HepG2 (cell line): ENCODE results near the gene SSTR5. TPM values are rescaled to one million over a fixed set of nuclear protein-coding genes. Genes with fewer than 3 reads are reported as not detected.

Experiments
- ATAC-seq: fragments of 200-7000 bp; cut with Tn5 transposase; 3 replicates; pipeline ENCODE4 v1.9.1; 2020; ENCODE audit warnings: mild to moderate bottlenecking, moderate library complexity
- BruUV-seq: library from RNA; stranded (reverse); fragments of 400-500 nt; replicated peaks from 2 replicates; lab custom pipeline; 2021; lab: Mats Ljungman, UMichigan
- CTCF ChIA-PET: fragments of 300-600 bp; formaldehyde crosslinking; extraction: SDS; loops from one replicate; lab custom pipeline; 2021; ENCODE audit warnings: low total read pairs, inconsistent platforms, low intra/inter-chr PET ratio; lab: Yijun Ruan, JAX
- POLR2A ChIA-PET: fragments of 350-600 bp; sonication (Branson Sonifier 250); formaldehyde crosslinking; loops from one replicate; lab custom pipeline; 2020; ENCODE audit warnings: antibody characterized with exemption, inconsistent platforms; lab: Yijun Ruan, JAX
- DNase-seq: peaks from one replicate; pipeline ENCODE4 v3.0.0-alpha.2; 2015; ENCODE audit warnings: low spot score
- FAIRE-seq: peaks from 3 replicates; lab custom pipeline; 2011; peaks lifted over from hg19 to GRCh38; lab: Jason Lieb, UNC
- H2AFZ ChIP-seq: one replicate; pipeline ENCODE4 v1.6.1; 2011; ENCODE audit warnings: low read length, inconsistent platforms
- H3K27ac ChIP-seq: fragments of 300-600 bp; 3 replicates; pipeline ENCODE4 v1.8.0; 2011; ENCODE audit warnings: mixed run types, mild to moderate bottlenecking, mixed read lengths, low read length, inconsistent platforms; ENCODE audit not compliant: insufficient read depth; ENCODE audit errors: extremely low read length
- H3K27me3 ChIP-seq, 2 experiments: fragments of 200-600 bp in 1 of 2; 2 replicates in 1 of 2; 3 replicates in 1 of 2; pipeline versions ENCODE4 v1.6.0 to v1.8.0; 2011; ENCODE audit warnings: low read length in 2 of 2, mild to moderate bottlenecking in 2 of 2, moderate library complexity in 2 of 2, inconsistent platforms in 1 of 2; ENCODE audit not compliant: insufficient read depth in 2 of 2, control insufficient read depth in 1 of 2
- H3K36me3 ChIP-seq, 2 experiments: fragments of 200-600 bp in 1 of 2; replicated peaks in 1 of 2; 2 replicates in 1 of 2; 3 replicates in 1 of 2; pipeline versions ENCODE4 v1.5.1 to v1.8.0; 2011; ENCODE audit warnings: low read length in 2 of 2, inconsistent platforms in 1 of 2; ENCODE audit not compliant: insufficient read depth in 2 of 2, control insufficient read depth in 1 of 2
- H3K4me1 ChIP-seq: 2 replicates; pipeline ENCODE4 v1.5.1; 2012; ENCODE audit warnings: low read length, inconsistent platforms; ENCODE audit not compliant: insufficient read depth
- H3K4me2 ChIP-seq: 2 replicates; pipeline ENCODE4 v1.6.0; 2011; ENCODE audit warnings: low read depth, low read length, inconsistent platforms
- H3K4me3 ChIP-seq, 3 experiments: fragments of 200-600 bp in 1 of 3; sonication (generic), shearing (Covaris generic) in 1 of 3; replicated peaks in 1 of 3; 2 replicates each; pipeline ENCODE4 v1.5.1; 2011 to 2016; ENCODE audit warnings: low read length in 3 of 3, inconsistent platforms in 2 of 3, low read depth in 2 of 3, mild to moderate bottlenecking in 2 of 3, control low read depth in 1 of 3, mixed read lengths in 1 of 3; ENCODE audit not compliant: insufficient read depth in 1 of 3
- H3K79me2 ChIP-seq: one replicate; pipeline ENCODE4 v1.6.1; 2011; ENCODE audit warnings: low read length, inconsistent platforms; ENCODE audit not compliant: insufficient read depth
- H3K9ac ChIP-seq: 2 replicates; pipeline ENCODE4 v1.6.0; 2011; ENCODE audit warnings: mild to moderate bottlenecking, low read depth, low read length, inconsistent platforms; ENCODE audit not compliant: insufficient read depth
- H3K9me3 ChIP-seq: 2 replicates; pipeline ENCODE4 v1.5.1; 2012; ENCODE audit warnings: mild to moderate bottlenecking, low read length
- H4K20me1 ChIP-seq: 2 replicates; pipeline ENCODE4 v1.6.0; 2011; ENCODE audit warnings: inconsistent platforms, mild to moderate bottlenecking, low read length, moderate library complexity; ENCODE audit not compliant: insufficient read depth
- EHMT2 ChIP-seq: fragments of 200-600 bp; sonication (generic); IDR thresholded peaks from 2 replicates; pipeline ENCODE4 v1.7.0; 2017; ENCODE audit warnings: antibody characterized with exemption, low read depth, low read length, borderline replicate concordance
- HOXA3 ChIP-seq: sonication (generic); formaldehyde crosslinking; IDR thresholded peaks from 2 replicates; pipeline ENCODE4 v1.5.0; 2020; ENCODE audit warnings: missing genetic modification reagents
- MIER3 ChIP-seq: IDR thresholded peaks from 2 replicates; pipeline ENCODE4 v1.6.1; 2016; ENCODE audit warnings: missing compliant biosample characterization, borderline replicate concordance
- PHF21A ChIP-seq: sonication (generic); formaldehyde crosslinking; IDR thresholded peaks from 2 replicates; pipeline ENCODE4 v1.5.0; 2020; ENCODE audit warnings: mild to moderate bottlenecking, missing genetic modification reagents
- RXRA ChIP-seq: sonication (generic); formaldehyde crosslinking; IDR thresholded peaks from 2 replicates; pipeline ENCODE4 v1.5.1; 2020; ENCODE audit warnings: missing genetic modification reagents
- SOX5 ChIP-seq: IDR thresholded peaks from 2 replicates; pipeline ENCODE4 v1.6.1; 2016; ENCODE audit warnings: borderline replicate concordance
- SPEN ChIP-seq: sonication (generic); formaldehyde crosslinking; IDR thresholded peaks from 2 replicates; pipeline ENCODE4 v1.5.1; 2020; ENCODE audit warnings: low read depth, mild to moderate bottlenecking, missing genetic modification reagents
- ZC3H4 ChIP-seq: sonication (generic); formaldehyde crosslinking; IDR thresholded peaks from 2 replicates; pipeline ENCODE4 v1.4.0; 2020; ENCODE audit warnings: missing genetic modification reagents, borderline replicate concordance
- ZSCAN9 ChIP-seq: IDR thresholded peaks from 2 replicates; pipeline ENCODE4 v1.6.1; 2016; ENCODE audit warnings: borderline replicate concordance
- WGBS: methylation state at CpG from one replicate; pipeline ENCODE4 v1.1.6; 2017; ENCODE audit warnings: low lambda C conversion rate; 5-methylcytosine and 5-hydroxymethylcytosine counted together
- in situ Hi-C: cut with HindIII; loops from 2 replicates; pipeline ENCODE4 v1.10.0; 2017; ENCODE audit warnings: low pct_unique_long_range_greater_than_20kb; ENCODE audit not compliant: extremely low pct_ligation_motif_present
- intact Hi-C: fragments of 100-400 bp; cut with micrococcal nuclease; formaldehyde crosslinking; loops from one replicate; pipeline ENCODE4 v1.10.0; 2022; ENCODE audit not compliant: unreplicated experiment
- polyA plus RNA-seq, 8 experiments: library from polyadenylated mRNA; depleted of rRNA in 3 of 8; stranded (reverse) in 7 of 8; unstranded in 1 of 8; fragments of >200 nt; fragmentation: Illumina TruSeq in 4 of 8; extraction: Trizol in 4 of 8; gene quantifications; 2 replicates each; pipeline versions ENCODE4 v1.2.1 to v1.2.3, GENCODE V29; 2011 to 2016; ENCODE audit warnings: low read depth in 4 of 8, missing spikeins in 1 of 8, mixed read lengths in 1 of 8; ENCODE audit not compliant: insufficient read depth in 1 of 8
- total RNA-seq, 5 experiments: library from RNA; depleted of rRNA; stranded (reverse); fragments of >200 nt; fragmentation: Illumina TruSeq; extraction: Trizol; gene quantifications; 2 replicates each; pipeline ENCODE4 v1.2.3, GENCODE V29; 2016; ENCODE audit warnings: low read depth in 1 of 5
- TF ChIP-seq, protein P1 (sequence below): sonication (generic); formaldehyde crosslinking; IDR thresholded peaks from 2 replicates; pipeline ENCODE4 v1.4.0; 2020; ENCODE audit warnings: missing genetic modification reagents, borderline replicate concordance
- TF ChIP-seq, protein P2 (sequence below): sonication (generic); formaldehyde crosslinking; IDR thresholded peaks from 2 replicates; pipeline ENCODE4 v1.4.0; 2020; ENCODE audit warnings: mild to moderate bottlenecking, missing genetic modification reagents
- TF ChIP-seq, protein P3 (sequence below): sonication (generic); formaldehyde crosslinking; IDR thresholded peaks from 2 replicates; pipeline ENCODE4 v1.4.0; 2020; ENCODE audit warnings: missing genetic modification reagents
- TF ChIP-seq, protein P4 (sequence below): sonication (generic); formaldehyde crosslinking; IDR thresholded peaks from 2 replicates; pipeline ENCODE4 v1.4.0; 2020; ENCODE audit warnings: low read depth, missing genetic modification reagents

Gene SSTR5
- total and polyA plus RNA-seq, 2 of the 13 experiments (the other 11 are each of a cell fraction or from before 2014, with no cell fraction given) = 0.20 to 0.49 TPM

DNA sequence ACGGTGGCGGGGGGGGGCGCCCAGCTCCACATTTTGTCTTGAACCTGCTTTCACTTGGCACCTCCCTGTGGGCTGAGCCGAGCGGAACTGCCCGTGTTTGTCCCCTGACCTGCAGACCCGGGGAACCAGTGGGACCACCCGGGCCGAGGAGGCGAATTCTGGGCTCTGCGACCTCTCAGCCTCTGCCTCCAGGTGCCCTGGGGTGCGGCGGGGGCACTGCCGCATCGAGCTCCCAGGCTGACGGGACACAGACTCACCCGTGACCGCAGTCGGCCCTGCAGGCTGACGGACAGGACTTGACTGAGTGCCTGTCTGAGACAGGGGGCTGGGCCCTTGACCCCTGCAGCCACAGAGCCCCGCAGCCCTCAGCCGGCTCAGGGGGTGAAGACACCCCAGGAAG lies 34.6 kb downstream of the SSTR5 start:
- FAIRE-seq = no peak
- no peak for ATAC-seq
- Histone ChIP-seq H3K79me2 (no peaks in the 10 kb centered on the region), H3K27me3 (peaks cover 30 to 86% of the 10 kb centered on the region in 2 experiments), H3K36me3 (no peaks in the 10 kb centered on the region), H2AFZ (no peak overlapping the region), H3K4me3 (no peak overlapping the region), H4K20me1 (peaks cover 3% of the 10 kb centered on the region; the same call in 1 of the 2 replicates), H3K27ac (no peak overlapping the region), H3K4me2 (no peak overlapping the region), H3K4me1 (peaks cover 6% of the 10 kb centered on the region), H3K9me3 (no peaks in the 10 kb centered on the region), H3K9ac (no peak overlapping the region)
- no peak for DNase-seq
- in situ Hi-C loops = no loop called here
- WGBS = no CpG with 5 or more reads among the region's 22 CpGs
- CTCF ChIA-PET = interaction anchor here (1.0 to 2.7 kb wide), 2 partner anchors 49 to 77 kb away, joined by 6 to 10 read pairs; no protein-coding TSS in a partner anchor
- intact Hi-C loops = no loop called here
- POLR2A ChIA-PET = no interaction called here
- no TSS peak for BruUV-seq
- TF ChIP-seq PHF21A = no peak
- TF ChIP-seq, protein P1, sequence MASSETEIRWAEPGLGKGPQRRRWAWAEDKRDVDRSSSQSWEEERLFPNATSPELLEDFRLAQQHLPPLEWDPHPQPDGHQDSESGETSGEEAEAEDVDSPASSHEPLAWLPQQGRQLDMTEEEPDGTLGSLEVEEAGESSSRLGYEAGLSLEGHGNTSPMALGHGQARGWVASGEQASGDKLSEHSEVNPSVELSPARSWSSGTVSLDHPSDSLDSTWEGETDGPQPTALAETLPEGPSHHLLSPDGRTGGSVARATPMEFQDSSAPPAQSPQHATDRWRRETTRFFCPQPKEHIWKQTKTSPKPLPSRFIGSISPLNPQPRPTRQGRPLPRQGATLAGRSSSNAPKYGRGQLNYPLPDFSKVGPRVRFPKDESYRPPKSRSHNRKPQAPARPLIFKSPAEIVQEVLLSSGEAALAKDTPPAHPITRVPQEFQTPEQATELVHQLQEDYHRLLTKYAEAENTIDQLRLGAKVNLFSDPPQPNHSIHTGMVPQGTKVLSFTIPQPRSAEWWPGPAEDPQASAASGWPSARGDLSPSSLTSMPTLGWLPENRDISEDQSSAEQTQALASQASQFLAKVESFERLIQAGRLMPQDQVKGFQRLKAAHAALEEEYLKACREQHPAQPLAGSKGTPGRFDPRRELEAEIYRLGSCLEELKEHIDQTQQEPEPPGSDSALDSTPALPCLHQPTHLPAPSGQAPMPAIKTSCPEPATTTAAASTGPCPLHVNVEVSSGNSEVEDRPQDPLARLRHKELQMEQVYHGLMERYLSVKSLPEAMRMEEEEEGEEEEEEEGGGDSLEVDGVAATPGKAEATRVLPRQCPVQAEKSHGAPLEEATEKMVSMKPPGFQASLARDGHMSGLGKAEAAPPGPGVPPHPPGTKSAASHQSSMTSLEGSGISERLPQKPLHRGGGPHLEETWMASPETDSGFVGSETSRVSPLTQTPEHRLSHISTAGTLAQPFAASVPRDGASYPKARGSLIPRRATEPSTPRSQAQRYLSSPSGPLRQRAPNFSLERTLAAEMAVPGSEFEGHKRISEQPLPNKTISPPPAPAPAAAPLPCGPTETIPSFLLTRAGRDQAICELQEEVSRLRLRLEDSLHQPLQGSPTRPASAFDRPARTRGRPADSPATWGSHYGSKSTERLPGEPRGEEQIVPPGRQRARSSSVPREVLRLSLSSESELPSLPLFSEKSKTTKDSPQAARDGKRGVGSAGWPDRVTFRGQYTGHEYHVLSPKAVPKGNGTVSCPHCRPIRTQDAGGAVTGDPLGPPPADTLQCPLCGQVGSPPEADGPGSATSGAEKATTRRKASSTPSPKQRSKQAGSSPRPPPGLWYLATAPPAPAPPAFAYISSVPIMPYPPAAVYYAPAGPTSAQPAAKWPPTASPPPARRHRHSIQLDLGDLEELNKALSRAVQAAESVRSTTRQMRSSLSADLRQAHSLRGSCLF (CRISPR knock-in tag) = no peak
- TF ChIP-seq, protein P2, sequence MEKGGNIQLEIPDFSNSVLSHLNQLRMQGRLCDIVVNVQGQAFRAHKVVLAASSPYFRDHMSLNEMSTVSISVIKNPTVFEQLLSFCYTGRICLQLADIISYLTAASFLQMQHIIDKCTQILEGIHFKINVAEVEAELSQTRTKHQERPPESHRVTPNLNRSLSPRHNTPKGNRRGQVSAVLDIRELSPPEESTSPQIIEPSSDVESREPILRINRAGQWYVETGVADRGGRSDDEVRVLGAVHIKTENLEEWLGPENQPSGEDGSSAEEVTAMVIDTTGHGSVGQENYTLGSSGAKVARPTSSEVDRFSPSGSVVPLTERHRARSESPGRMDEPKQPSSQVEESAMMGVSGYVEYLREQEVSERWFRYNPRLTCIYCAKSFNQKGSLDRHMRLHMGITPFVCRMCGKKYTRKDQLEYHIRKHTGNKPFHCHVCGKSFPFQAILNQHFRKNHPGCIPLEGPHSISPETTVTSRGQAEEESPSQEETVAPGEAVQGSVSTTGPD (CRISPR knock-in tag) = no peak
- TF ChIP-seq ZSCAN9 (CRISPR knock-in tag) = no peak
- TF ChIP-seq, protein P3, sequence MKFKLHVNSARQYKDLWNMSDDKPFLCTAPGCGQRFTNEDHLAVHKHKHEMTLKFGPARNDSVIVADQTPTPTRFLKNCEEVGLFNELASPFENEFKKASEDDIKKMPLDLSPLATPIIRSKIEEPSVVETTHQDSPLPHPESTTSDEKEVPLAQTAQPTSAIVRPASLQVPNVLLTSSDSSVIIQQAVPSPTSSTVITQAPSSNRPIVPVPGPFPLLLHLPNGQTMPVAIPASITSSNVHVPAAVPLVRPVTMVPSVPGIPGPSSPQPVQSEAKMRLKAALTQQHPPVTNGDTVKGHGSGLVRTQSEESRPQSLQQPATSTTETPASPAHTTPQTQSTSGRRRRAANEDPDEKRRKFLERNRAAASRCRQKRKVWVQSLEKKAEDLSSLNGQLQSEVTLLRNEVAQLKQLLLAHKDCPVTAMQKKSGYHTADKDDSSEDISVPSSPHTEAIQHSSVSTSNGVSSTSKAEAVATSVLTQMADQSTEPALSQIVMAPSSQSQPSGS (CRISPR knock-in tag) = no peak
- no peak for TF ChIP-seq MIER3
- TF ChIP-seq RXRA = no peak
- TF ChIP-seq HOXA3 (CRISPR knock-in tag) = no peak
- no peak for TF ChIP-seq ZC3H4 (CRISPR knock-in tag)
- TF ChIP-seq, protein P4, sequence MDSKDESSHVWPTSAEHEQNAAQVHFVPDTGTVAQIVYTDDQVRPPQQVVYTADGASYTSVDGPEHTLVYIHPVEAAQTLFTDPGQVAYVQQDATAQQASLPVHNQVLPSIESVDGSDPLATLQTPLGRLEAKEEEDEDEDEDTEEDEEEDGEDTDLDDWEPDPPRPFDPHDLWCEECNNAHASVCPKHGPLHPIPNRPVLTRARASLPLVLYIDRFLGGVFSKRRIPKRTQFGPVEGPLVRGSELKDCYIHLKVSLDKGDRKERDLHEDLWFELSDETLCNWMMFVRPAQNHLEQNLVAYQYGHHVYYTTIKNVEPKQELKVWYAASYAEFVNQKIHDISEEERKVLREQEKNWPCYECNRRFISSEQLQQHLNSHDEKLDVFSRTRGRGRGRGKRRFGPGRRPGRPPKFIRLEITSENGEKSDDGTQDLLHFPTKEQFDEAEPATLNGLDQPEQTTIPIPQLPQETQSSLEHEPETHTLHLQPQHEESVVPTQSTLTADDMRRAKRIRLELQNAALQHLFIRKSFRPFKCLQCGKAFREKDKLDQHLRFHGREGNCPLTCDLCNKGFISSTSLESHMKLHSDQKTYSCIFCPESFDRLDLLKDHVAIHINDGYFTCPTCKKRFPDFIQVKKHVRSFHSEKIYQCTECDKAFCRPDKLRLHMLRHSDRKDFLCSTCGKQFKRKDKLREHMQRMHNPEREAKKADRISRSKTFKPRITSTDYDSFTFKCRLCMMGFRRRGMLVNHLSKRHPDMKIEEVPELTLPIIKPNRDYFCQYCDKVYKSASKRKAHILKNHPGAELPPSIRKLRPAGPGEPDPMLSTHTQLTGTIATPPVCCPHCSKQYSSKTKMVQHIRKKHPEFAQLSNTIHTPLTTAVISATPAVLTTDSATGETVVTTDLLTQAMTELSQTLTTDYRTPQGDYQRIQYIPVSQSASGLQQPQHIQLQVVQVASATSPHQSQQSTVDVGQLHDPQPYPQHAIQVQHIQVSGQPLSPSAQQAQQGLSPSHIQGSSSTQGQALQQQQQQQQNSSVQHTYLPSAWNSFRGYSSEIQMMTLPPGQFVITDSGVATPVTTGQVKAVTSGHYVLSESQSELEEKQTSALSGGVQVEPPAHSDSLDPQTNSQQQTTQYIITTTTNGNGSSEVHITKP (CRISPR knock-in tag) = no peak
- no peak for TF ChIP-seq SOX5 (CRISPR knock-in tag)
- TF ChIP-seq SPEN = no peak
- TF ChIP-seq EHMT2 = no peak
